OCI-LY7 (cell line): ENCODE measurements around the gene HLTF. TPM values are rescaled to one million over a fixed set of nuclear protein-coding genes. Genes with fewer than 3 reads are reported as not detected.

ENCODE experiments used
- BruUV-seq: library from RNA; stranded (reverse); fragments of 400-500 nt; replicated peaks from 2 replicates; lab custom pipeline; 2021; lab: Mats Ljungman, UMichigan
- CTCF ChIA-PET: fragments of 300-600 bp; sonication (Branson Sonifier 250); formaldehyde crosslinking; loops from one replicate; lab custom pipeline; 2022; ENCODE audit warnings: antibody characterized with exemption; ENCODE audit not compliant: unreplicated experiment; lab: Charles Lee
- POLR2A ChIA-PET: fragments of 300-600 bp; sonication (Branson Sonifier 250); formaldehyde crosslinking; loops from one replicate; lab custom pipeline; 2022; ENCODE audit warnings: antibody characterized with exemption; lab: Charles Lee
- DNase-seq: peaks from one replicate; pipeline ENCODE4 v3.0.0-alpha.2; 2015; ENCODE audit warnings: low spot score
- H2AFZ ChIP-seq: fragments of 200-600 bp; sonication (generic), shearing (Covaris generic); 2 replicates; pipeline ENCODE4 v1.6.1; 2014; ENCODE audit warnings: mild to moderate bottlenecking, antibody characterized with exemption, low read length, moderate library complexity
- H3K27ac ChIP-seq: fragments of 200-600 bp; sonication (generic); 2 replicates; pipeline ENCODE4 v1.5.1; 2014; ENCODE audit warnings: mixed run types, low read depth, mild to moderate bottlenecking, moderate library complexity, low read length, inconsistent platforms; ENCODE audit not compliant: poor library complexity, severe bottlenecking
- H3K36me3 ChIP-seq: fragments of 200-600 bp; sonication (generic); 2 replicates; pipeline ENCODE4 v1.6.1; 2014; ENCODE audit warnings: mild to moderate bottlenecking, antibody characterized with exemption, low read length, moderate library complexity, mixed read lengths; ENCODE audit not compliant: insufficient read depth
- H3K4me1 ChIP-seq: fragments of 200-600 bp; sonication (generic); 2 replicates; pipeline ENCODE4 v1.5.1; 2014; ENCODE audit warnings: mild to moderate bottlenecking, low read length; ENCODE audit not compliant: insufficient read depth, poor library complexity, severe bottlenecking
- H3K4me2 ChIP-seq: fragments of 200-600 bp; sonication (generic); 2 replicates; pipeline ENCODE4 v1.6.1; 2014; ENCODE audit warnings: mild to moderate bottlenecking, low read length
- H3K4me3 ChIP-seq: fragments of 200-600 bp; sonication (generic); 2 replicates; pipeline ENCODE4 v1.5.1; 2014; ENCODE audit warnings: mild to moderate bottlenecking, low read depth, low read length; ENCODE audit not compliant: poor library complexity, severe bottlenecking
- H3K79me2 ChIP-seq: fragments of 200-600 bp; sonication (generic); 2 replicates; pipeline ENCODE4 v1.6.1; 2016; ENCODE audit warnings: low read depth, mild to moderate bottlenecking, low read length, moderate library complexity, mixed read lengths; ENCODE audit not compliant: insufficient read depth
- H3K9me2 ChIP-seq: fragments of 200-600 bp; sonication (generic); 2 replicates; pipeline ENCODE4 v1.6.1; 2016; ENCODE audit warnings: mild to moderate bottlenecking, low read length, mixed read lengths; ENCODE audit not compliant: insufficient read depth
- H3K9me3 ChIP-seq: fragments of 200-600 bp; sonication (generic); 2 replicates; pipeline ENCODE4 v1.6.1; 2014; ENCODE audit warnings: mild to moderate bottlenecking, mixed run types, low read length, mixed read lengths
- H4K20me1 ChIP-seq: fragments of 200-600 bp; sonication (generic); 2 replicates; pipeline ENCODE4 v1.6.1; 2014; ENCODE audit warnings: mild to moderate bottlenecking, antibody characterized with exemption, low read length, moderate library complexity, mixed read lengths; ENCODE audit not compliant: insufficient read depth
- EZH2phosphoT487 ChIP-seq: fragments of 200-600 bp; sonication (generic); IDR thresholded peaks from 2 replicates; pipeline ENCODE4 v1.6.1; 2018; ENCODE audit warnings: low read depth, borderline replicate concordance, mild to moderate bottlenecking, mixed run types, antibody characterized with exemption, low read length, moderate library complexity, mixed read lengths
- intact Hi-C: fragments of 100-400 bp; cut with micrococcal nuclease; formaldehyde crosslinking; loops from one replicate; pipeline ENCODE4 v1.10.0; 2022; ENCODE audit not compliant: unreplicated experiment
- total RNA-seq, 2 experiments: library from RNA; depleted of rRNA in 1 of 2; stranded (reverse); fragments of >200 nt in 1 of 2; shearing (Covaris generic) in 1 of 2; gene quantifications; 2 replicates each; pipeline ENCODE4 v1.2.3, GENCODE V29; 2014 to 2022
- TF ChIP-seq, protein P1 (sequence below): fragments of 200-600 bp; sonication (generic); conservative IDR thresholded peaks from 2 replicates; pipeline ENCODE4 v1.5.1; 2014; ENCODE audit warnings: mild to moderate bottlenecking, antibody characterized with exemption, low read length, moderate library complexity, mixed read lengths

Gene HLTF
- total RNA-seq, 2 experiments from 2014 or later: 106 to 107 TPM

GRCh38 chr3:149095487-149095886, 9.2 kb upstream of the HLTF start:
- peak overlapping the region; percentile 81 for H2AFZ ChIP-seq
- H3K27ac ChIP-seq: peak overlapping the region; percentile 56
- DNase-seq: peak; percentile 45
- peaks cover 6% of the 10 kb centered on the region; the same call in 1 of the 2 replicates for H3K79me2 ChIP-seq
- H3K36me3 ChIP-seq: no peaks in the 10 kb centered on the region; the same call in 1 of the 2 replicates
- peak overlapping the region; percentile 16 for H3K4me3 ChIP-seq
- no peaks in the 10 kb centered on the region for H3K9me2 ChIP-seq
- BruUV-seq: no TSS peak
- no peaks in the 10 kb centered on the region for H4K20me1 ChIP-seq
- ChIA-PET POLR2A (interaction anchor here (0.6 to 2.0 kb wide), 8 partner anchors 9 to 103 kb away, joined by 3 to 5 read pairs (median 4); no protein-coding TSS in a partner anchor), CTCF (no interaction called here)
- H3K9me3 ChIP-seq: no peaks in the 10 kb centered on the region
- TF ChIP-seq EZH2phosphoT487: no peak
- TF ChIP-seq, protein P1, sequence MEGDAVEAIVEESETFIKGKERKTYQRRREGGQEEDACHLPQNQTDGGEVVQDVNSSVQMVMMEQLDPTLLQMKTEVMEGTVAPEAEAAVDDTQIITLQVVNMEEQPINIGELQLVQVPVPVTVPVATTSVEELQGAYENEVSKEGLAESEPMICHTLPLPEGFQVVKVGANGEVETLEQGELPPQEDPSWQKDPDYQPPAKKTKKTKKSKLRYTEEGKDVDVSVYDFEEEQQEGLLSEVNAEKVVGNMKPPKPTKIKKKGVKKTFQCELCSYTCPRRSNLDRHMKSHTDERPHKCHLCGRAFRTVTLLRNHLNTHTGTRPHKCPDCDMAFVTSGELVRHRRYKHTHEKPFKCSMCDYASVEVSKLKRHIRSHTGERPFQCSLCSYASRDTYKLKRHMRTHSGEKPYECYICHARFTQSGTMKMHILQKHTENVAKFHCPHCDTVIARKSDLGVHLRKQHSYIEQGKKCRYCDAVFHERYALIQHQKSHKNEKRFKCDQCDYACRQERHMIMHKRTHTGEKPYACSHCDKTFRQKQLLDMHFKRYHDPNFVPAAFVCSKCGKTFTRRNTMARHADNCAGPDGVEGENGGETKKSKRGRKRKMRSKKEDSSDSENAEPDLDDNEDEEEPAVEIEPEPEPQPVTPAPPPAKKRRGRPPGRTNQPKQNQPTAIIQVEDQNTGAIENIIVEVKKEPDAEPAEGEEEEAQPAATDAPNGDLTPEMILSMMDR: no peak
- H3K4me2 ChIP-seq: peak overlapping the region; percentile 68
- H3K4me1 ChIP-seq: peaks cover 46% of the 10 kb centered on the region
- intact Hi-C loops: no loop called here

- TF ChIP-seq EZH2phosphoT487: no peak
- Histone ChIP-seq H3K27ac (peak overlapping the region; percentile 90), H3K79me2 (peaks cover 6% of the 10 kb centered on the region; the same call in 1 of the 2 replicates), H3K36me3 (no peaks in the 10 kb centered on the region; the same call in 1 of the 2 replicates), H3K4me2 (peak overlapping the region; percentile 68), H3K4me3 (no peak overlapping the region), H2AFZ (peak overlapping the region; percentile 80), H3K4me1 (peaks cover 73% of the 10 kb centered on the region), H4K20me1 (no peaks in the 10 kb centered on the region), H3K9me3 (no peaks in the 10 kb centered on the region; the same call in 1 of the 2 replicates), H3K9me2 (no peaks in the 10 kb centered on the region)
- no TSS peak for BruUV-seq
- intact Hi-C loops: loop anchor here (2.0 kb wide), 1 partner anchor 721 kb away; the partner anchor contains the start of gene RNF13
- CTCF ChIA-PET: no interaction called here
- POLR2A ChIA-PET: interaction anchor here (0.6 to 1.3 kb wide), 6 partner anchors 9 to 118 kb away, joined by 3 to 6 read pairs (median 3); no protein-coding TSS in a partner anchor
- DNase-seq: no peak
These were observed 5.7 kb upstream of the HLTF start for GRCh38 chr3:149091983-149092382.

DNA sequence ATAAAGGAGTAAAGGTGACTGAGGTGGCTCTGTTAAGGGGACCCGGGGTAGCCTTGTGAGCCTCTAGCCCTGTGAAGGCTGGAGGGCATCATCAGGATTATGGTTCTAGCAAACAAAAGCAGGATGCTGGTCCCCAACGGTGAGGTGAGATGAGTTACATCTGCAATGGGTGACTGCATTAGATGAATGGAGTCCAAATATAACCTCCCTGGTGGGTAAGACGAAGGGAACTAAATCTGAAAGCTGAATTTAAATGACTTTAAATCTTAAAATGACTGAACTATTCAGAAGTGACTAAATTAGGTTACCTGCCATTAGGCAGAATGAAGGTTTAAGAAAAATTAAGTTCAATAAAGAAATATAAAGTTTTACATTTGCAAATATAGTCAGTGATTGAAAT, 4.6 kb upstream of the HLTF start:
- peaks cover 74% of the 10 kb centered on the region for H3K4me1 ChIP-seq
- POLR2A ChIA-PET: interaction anchor here (0.6 to 2.4 kb wide), 12 partner anchors 10 to 169 kb away, joined by 3 to 10 read pairs (median 5); partner anchors contain the start of genes GYG1 and HPS3
- peak overlapping the region; percentile 59; the same call in 1 of the 2 replicates for H2AFZ ChIP-seq
- no peaks in the 10 kb centered on the region; the same call in 1 of the 2 replicates for H3K36me3 ChIP-seq
- no peaks in the 10 kb centered on the region; the same call in 1 of the 2 replicates for H3K9me3 ChIP-seq
- peaks cover under 1% of the 10 kb centered on the region; the same call in 1 of the 2 replicates for H4K20me1 ChIP-seq
- H3K4me2 ChIP-seq: peak overlapping the region; percentile 68
- intact Hi-C loops: no loop called here
- H3K79me2 ChIP-seq: peaks cover 9% of the 10 kb centered on the region; the same call in 1 of the 2 replicates
- peak overlapping the region; percentile 90 for H3K27ac ChIP-seq
- CTCF ChIA-PET: no interaction called here
- no peaks in the 10 kb centered on the region for H3K9me2 ChIP-seq
- TF ChIP-seq, protein P1: no peak
- no peak for TF ChIP-seq EZH2phosphoT487
- no TSS peak for BruUV-seq
- peak overlapping the region; percentile 36 for H3K4me3 ChIP-seq
- DNase-seq: peak; percentile 90
